Spinal cord (tissue), 10 donors: ENCODE data around the gene PHF13. TPM values are rescaled to one million over a fixed set of nuclear protein-coding genes. Genes with fewer than 3 reads are reported as not detected.

Source experiments
- DNase-seq, 6 donors: peaks; one replicate each; pipeline versions ENCODE4 v3.0.0 to v3.0.0-alpha.2; 2013 to 2015; ENCODE audit warnings: low spot score in 6 of 6, low read depth in 4 of 6
- H3K27ac ChIP-seq: one replicate; pipeline ENCODE4 v1.5.1; 2013; ENCODE audit warnings: low read depth, low read length, control low read depth
- H3K27me3 ChIP-seq: one replicate; pipeline ENCODE4 v1.6.1; 2013; ENCODE audit warnings: low read length; ENCODE audit not compliant: control insufficient read depth, insufficient read depth
- H3K36me3 ChIP-seq: one replicate; pipeline ENCODE4 v1.6.1; 2013; ENCODE audit warnings: low read length; ENCODE audit not compliant: control insufficient read depth, insufficient read depth
- H3K4me1 ChIP-seq: one replicate; pipeline ENCODE4 v1.6.1; 2013; ENCODE audit warnings: low read length; ENCODE audit not compliant: control insufficient read depth, insufficient read depth
- H3K4me3 ChIP-seq: one replicate; pipeline ENCODE4 v1.5.1; 2013; ENCODE audit warnings: low read depth, low read length, control low read depth
- H3K9me3 ChIP-seq: one replicate; pipeline ENCODE4 v1.6.1; 2013; ENCODE audit warnings: low read length; ENCODE audit not compliant: control insufficient read depth, insufficient read depth
- WGBS: methylation state at CpG from one replicate; pipeline ENCODE4 v1.1.5; 2013; ENCODE audit warnings: missing lambda C conversion rate; ENCODE audit not compliant: insufficient coverage; 5-methylcytosine and 5-hydroxymethylcytosine counted together
- long read RNA-seq, 4 donors: transcript quantifications; one replicate each; lab custom pipeline, GENCODE V29; 2026
- polyA plus RNA-seq, 2 donors: library from polyadenylated mRNA; unstranded; fragments of 120-200 nt; gene quantifications; one replicate each; pipeline ENCODE4 v1.2.1, GENCODE V29; 2013; ENCODE audit not compliant: insufficient read length in 2 of 2
- total RNA-seq, 2 donors: library from RNA; depleted of rRNA in 1 of 2; stranded (reverse); fragments of 120-200 nt in 1 of 2; fragments of >200 nt in 1 of 2; gene quantifications; one replicate each; pipeline versions ENCODE4 v1.2.3 to v1.2.4, GENCODE V29; 2013 to 2014
- donor health status: healthy.

Gene PHF13
- total RNA-seq (10 to 100 TPM; 13.3 to 13.9 TPM), polyA plus RNA-seq (10 to 100 TPM; 21.5 to 22.7 TPM)
- long read RNA-seq, donor 1, transcript PHF13-201 (4 exons, 3,681 nt): major isoform, 9 of 9 reads
- long read RNA-seq, donor 1, partial matches to known transcripts: 0 of 9 reads
- long read RNA-seq, donor 1, other reads (novel, unspliced or antisense): 0 of 9 reads
- long read RNA-seq, donor 2, partial matches to known transcripts: 0 of 1 reads
- long read RNA-seq, donor 2, other reads (novel, unspliced or antisense): 0 of 1 reads
- long read RNA-seq, donor 3, transcript PHF13-201 (4 exons, 3,681 nt): major isoform, 5 of 5 reads
- long read RNA-seq, donor 3, partial matches to known transcripts: 0 of 5 reads
- long read RNA-seq, donor 3, other reads (novel, unspliced or antisense): 0 of 5 reads
- long read RNA-seq, donor 4: 0 reads

DNA sequence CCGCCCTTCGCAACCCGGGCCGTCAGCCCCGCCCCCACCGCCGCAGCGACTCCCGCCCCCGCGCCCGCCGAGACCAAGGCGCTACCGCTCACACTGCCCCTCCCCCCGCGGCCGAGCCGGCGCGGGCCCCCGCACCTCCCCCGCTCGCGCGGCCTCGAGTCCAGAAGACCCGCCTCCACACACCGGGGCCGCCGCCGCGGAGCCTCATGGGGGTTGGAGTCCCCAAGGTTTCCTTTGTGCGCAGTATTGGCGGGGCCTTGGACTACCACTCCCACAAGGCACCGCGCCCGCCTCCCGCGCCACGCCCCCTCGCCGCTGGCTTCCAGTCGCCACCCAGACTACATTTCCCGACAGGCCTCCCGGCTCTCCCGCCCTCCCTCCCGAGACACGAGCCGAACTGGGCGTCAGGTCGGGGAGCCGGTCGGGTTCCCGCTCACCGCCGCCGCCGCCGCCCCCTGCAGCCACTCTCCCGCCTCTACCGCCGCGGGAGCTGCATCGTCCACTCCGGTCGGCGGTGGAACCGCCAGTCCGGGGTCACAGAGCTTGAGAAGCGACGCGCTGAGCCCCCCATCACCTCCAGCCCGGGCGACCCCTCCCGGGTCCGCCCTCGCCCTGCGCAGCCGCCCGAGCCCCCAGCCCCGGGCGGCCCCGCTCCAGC is at the start of gene PHF13:
Gene PHF13 (plus strand): TSS at position 371 of the 658 bp plus-strand sequence. CDS start 336 bp downstream, outside the sequence.
- H3K36me3 ChIP-seq: peaks cover 14% of the 10 kb centered on the region
- no peaks in the 10 kb centered on the region for H3K27me3 ChIP-seq
- under 1% methylated on average over 76 of the region's 84 CpGs for WGBS
- peak; percentile 90 to 100 (median 99) for DNase-seq
- H3K27ac ChIP-seq: peak within 1 kb of the TSS; percentile 93
- H3K4me3 ChIP-seq: peak within 1 kb of the TSS; percentile 82
- no peaks in the 10 kb centered on the region for H3K9me3 ChIP-seq
- peaks cover 21% of the 10 kb centered on the region for H3K4me1 ChIP-seq

DNA sequence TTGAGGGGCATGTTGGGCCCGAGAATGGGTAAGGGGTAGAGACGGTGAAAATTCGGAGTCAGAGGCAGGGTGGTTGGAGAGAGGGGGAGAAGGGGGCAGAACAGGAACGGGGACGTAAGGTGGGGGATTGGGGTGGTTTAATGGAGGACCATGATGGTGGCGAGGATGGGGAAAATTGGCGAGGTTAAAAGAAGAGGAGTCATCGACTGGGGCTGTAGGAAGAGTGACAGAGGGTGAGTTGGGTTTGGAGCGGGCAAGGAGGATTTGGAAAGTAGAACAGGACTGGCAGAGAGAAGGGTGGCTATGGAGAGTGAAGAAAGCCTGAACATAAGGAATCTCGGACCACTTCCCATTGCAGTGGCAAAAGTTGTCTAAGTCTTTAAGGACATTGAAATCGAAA is 44.5 kb upstream of the PHF13 start:
- Histone ChIP-seq H3K4me1 (no peaks in the 10 kb centered on the region), H3K4me3 (no peak overlapping the region), H3K27ac (no peak overlapping the region), H3K27me3 (no peaks in the 10 kb centered on the region), H3K9me3 (no peaks in the 10 kb centered on the region), H3K36me3 (no peaks in the 10 kb centered on the region)
- no peak for DNase-seq
- WGBS: 93% methylated on average over 11 of the region's 11 CpGs

DNA sequence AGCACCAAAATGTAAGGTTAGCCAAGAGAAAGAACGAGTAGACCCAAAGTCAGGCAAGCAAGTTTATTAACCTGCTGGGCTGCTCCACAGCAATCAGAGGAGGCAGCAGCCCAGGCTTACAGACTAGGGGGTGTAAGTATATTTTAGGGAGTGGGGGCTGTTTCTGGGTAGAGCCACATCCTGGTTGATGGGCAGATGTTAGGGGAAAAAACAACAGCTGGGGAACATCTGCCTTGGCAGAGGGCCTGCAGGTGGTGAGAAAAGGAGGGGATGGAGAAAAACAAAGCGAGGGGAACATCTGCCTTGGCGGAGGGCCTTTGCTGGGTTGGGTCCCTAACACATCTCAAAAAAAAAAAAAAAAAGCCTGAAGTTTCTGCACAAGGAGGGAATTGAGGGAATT is 43.4 kb upstream of the PHF13 start:
- Histone ChIP-seq H3K36me3 (no peaks in the 10 kb centered on the region), H3K27me3 (no peaks in the 10 kb centered on the region), H3K9me3 (no peaks in the 10 kb centered on the region), H3K27ac (no peak overlapping the region), H3K4me3 (no peak overlapping the region), H3K4me1 (no peaks in the 10 kb centered on the region)
- 69% methylated on average over 1 of the region's 3 CpGs for WGBS
- no peak for DNase-seq

DNA sequence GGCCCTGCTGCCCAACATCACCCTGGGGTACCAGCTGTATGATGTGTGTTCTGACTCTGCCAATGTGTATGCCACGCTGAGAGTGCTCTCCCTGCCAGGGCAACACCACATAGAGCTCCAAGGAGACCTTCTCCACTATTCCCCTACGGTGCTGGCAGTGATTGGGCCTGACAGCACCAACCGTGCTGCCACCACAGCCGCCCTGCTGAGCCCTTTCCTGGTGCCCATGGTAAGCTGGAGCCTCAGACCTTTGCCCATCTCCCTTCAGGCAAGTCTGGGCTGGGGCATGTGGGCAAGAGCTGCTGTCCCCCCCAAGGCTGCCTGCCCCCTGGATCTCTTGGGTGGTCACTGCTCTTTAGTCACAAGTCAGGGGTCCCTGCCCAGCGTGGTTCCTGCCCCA is 42.5 kb upstream of the PHF13 start:
- H3K9me3 ChIP-seq: no peaks in the 10 kb centered on the region
- H3K4me3 ChIP-seq: no peak overlapping the region
- no peaks in the 10 kb centered on the region for H3K27me3 ChIP-seq
- no peak for DNase-seq
- H3K27ac ChIP-seq: no peak overlapping the region
- no peaks in the 10 kb centered on the region for H3K4me1 ChIP-seq
- WGBS: 61% methylated on average over 4 of the region's 5 CpGs
- no peaks in the 10 kb centered on the region for H3K36me3 ChIP-seq

DNA sequence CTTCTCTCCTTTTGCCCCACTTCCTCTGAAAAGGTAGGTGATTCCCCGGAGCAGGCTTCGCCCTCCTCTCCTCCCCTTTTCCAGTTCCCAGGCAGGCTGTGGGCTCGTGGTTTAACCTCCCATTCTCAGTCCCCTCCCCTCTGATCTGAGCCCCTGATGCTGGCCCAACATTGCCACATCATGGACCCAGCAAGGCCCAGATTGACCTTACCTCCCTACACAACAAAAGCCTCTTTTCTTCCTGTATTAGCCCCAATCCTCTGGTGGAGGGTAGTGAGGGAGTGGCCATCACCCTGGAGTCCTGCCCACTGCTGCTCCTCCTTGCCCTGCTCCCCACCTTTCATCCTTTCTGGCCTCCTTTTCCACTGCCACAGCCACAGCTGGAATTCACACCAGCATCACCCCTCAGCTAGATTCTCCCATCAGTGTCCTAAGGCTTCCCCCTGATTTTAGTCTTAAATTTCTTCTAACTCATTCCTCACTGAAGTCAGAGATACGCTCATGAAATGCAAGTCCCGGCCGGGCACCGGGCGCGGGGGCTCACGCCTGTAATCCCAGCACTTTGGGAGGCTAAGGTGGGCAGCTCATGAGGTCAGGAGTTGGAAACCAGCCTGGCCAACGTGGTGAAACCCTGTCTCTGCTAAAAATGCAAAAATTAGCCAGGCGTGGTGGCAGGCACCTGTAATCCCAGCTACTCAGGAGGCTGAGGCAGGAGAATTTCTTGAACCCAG is 40.7 kb upstream of the PHF13 start:
- no peaks in the 10 kb centered on the region for H3K9me3 ChIP-seq
- peaks cover 4% of the 10 kb centered on the region for H3K4me1 ChIP-seq
- no peak overlapping the region for H3K4me3 ChIP-seq
- 67% methylated on average over 12 of the region's 12 CpGs for WGBS
- no peaks in the 10 kb centered on the region for H3K27me3 ChIP-seq
- no peaks in the 10 kb centered on the region for H3K36me3 ChIP-seq
- no peak for DNase-seq
- no peak overlapping the region for H3K27ac ChIP-seq

DNA sequence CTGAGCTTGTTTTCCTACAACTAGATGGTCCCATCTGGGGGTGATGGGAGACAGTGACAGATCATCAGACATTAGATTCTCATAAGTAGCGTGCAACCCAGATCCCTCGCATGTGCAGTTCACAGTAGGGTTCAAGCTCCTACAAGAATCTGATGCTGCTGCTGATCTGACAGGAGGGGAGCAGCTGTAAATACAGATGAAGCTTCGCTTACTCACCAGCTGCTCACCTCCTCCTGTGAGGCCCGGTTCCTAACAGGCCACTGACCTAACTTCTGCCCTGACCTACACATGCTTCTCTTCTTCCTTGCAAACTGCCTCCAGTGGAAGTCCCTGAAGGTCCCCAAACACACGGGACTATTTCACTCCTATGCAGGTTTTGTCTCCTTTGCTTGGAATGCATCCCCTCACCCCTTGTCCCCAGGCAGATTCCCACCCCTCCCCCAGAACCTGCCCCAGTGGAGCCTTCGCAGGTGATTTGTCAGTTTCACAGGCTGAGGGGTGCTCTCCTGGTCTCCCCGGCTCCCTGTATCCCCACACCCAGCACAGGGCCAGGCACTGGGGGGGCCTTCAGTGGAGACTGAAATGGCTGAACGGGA is 39.4 kb upstream of the PHF13 start:
- peaks cover 15% of the 10 kb centered on the region for H3K4me1 ChIP-seq
- no peak overlapping the region for H3K4me3 ChIP-seq
- DNase-seq: no peak
- H3K9me3 ChIP-seq: no peaks in the 10 kb centered on the region
- H3K36me3 ChIP-seq: no peaks in the 10 kb centered on the region
- no peaks in the 10 kb centered on the region for H3K27me3 ChIP-seq
- H3K27ac ChIP-seq: no peak overlapping the region
- 73% methylated on average over 8 of the region's 8 CpGs for WGBS

DNA sequence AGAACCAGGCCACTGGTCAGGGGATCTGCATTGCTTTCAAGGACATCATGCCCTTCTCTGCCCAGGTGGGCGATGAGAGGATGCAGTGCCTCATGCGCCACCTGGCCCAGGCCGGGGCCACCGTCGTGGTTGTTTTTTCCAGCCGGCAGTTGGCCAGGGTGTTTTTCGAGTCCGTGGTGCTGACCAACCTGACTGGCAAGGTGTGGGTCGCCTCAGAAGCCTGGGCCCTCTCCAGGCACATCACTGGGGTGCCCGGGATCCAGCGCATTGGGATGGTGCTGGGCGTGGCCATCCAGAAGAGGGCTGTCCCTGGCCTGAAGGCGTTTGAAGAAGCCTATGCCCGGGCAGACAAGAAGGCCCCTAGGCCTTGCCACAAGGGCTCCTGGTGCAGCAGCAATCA is 38.7 kb upstream of the PHF13 start:
- WGBS: 85% methylated on average over 14 of the region's 14 CpGs
- Histone ChIP-seq H3K27ac (no peak overlapping the region), H3K9me3 (no peaks in the 10 kb centered on the region), H3K4me1 (peaks cover 21% of the 10 kb centered on the region), H3K4me3 (no peak overlapping the region), H3K27me3 (no peaks in the 10 kb centered on the region), H3K36me3 (no peaks in the 10 kb centered on the region)
- no peak for DNase-seq

DNA sequence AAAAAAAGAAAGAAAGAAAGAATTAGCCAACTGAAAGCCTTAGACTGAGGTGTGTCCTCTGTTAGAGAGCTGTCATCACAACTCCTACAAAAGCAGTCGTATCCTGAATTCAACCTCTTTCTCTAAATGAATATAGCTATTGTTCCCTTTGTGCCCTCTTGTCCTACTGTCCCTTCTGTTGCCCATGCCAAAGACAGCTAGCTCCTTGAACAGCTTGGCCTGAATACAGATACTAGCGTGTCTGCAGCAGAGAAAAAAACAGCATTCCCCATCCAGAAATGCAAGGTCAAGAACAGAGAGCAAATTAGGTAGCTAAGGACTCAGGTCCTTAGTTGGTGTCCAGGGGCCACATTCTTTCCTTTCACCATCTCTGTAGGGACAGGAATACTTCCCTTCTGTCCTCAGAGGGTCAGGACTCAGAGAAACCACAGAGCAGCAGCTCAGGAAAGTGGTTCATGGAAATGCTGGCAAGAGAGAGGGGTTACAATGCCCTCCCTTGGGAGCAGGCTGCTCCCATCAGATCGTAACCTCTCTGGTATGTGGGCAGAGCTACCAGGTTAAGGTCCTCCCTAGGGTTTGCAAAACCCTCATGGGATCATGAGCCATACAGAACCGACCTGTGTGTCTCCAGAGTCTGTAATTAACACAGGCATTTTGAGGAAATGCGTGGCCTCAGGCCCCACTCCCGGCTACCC is 35.6 kb upstream of the PHF13 start:
- no peaks in the 10 kb centered on the region for H3K9me3 ChIP-seq
- no peak overlapping the region for H3K4me3 ChIP-seq
- H3K27ac ChIP-seq: peak overlapping the region; percentile 33
- WGBS: 73% methylated on average over 5 of the region's 6 CpGs
- peak in 2 of 6 donors; percentile 4 to 32 for DNase-seq
- H3K4me1 ChIP-seq: peaks cover 41% of the 10 kb centered on the region
- H3K27me3 ChIP-seq: no peaks in the 10 kb centered on the region
- peaks cover 22% of the 10 kb centered on the region for H3K36me3 ChIP-seq
